NCI-H526 (cell line): ENCODE data around the gene SORBS2.
"Not testable (repeated sequence)": the region's sequence is repeated elsewhere in the genome, so short reads cannot be mapped to it uniquely, and the experiment has no call there.

Experiments used
- DNase-seq, 2 experiments: peaks; one replicate each; lab custom pipeline; 2025; lab: John Stamatoyannopoulos, UW

The SORBS2 gene

DNA sequence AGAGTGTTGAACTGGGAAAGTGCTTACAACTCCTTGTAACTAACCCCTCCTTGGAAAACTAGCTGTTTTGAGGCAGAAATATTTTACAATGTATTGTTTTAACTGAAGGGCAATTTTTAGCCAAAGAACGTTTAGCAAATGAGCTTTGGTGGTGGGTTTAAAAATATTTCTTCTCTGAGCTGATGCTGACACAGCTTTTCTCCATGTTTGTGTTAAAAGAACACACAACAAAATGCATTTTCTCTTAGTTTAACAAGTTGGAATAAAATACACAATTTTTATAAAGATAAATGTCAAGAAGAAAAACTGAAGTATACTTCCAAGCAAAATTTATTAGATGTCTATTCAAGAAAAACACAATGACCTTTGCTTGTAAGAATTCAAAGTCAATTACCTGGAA is 226.8 kb downstream of the SORBS2 start:
- DNase-seq, result no peak

DNA sequence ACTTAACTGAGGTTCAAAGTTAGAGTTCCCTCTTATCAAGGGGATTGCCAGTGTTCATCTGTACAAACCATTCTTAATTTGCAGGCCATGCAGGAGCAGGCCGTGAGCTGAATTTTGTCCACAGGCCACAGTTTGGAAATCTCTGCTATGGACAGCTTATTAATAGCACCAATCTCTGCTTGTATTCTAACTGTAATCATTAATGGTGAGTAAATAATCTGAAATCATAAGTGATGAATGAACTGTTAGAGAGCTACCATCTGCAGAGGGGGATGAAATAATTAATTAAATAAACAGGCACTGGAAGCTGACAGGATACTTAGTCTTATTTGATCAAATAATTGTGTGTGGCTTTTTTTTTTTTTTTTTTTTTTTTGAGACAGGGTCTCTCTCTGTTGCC is 228.2 kb downstream of the SORBS2 start:
- DNase-seq, result no peak

DNA sequence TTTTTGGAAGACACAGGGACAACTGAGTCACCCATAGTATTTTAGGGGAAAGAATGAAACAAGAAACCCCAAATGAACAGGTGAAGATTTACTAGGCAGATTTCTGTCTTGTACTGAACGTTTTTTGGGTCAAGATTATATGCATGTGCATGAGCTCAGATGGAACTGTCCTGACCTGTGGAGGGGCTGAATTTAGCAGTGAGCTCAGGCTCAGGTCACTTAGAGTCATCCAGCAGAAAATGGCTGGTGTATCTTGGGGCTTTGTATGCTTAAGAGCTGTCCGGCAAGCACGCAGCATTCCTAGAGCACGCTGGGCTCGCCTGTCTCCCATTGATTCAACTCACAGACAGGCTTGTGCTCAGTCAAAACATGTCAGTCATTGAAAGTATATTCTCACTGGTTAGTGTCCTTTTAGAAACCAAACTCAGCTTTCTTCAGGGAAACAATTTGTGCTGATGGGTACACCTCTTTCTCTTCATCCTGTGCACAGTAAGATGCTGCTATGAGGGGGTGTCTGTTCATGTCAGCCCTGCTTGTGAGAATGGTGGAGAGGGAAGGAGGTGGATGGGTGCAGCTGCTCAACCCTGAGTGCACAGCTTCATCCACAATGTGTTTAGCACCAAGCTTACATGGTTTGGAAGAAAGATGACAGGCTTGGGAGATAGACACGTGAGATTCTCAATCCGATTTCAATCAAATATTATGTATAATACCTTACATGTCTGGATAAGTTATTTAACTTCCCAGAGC is 229.2 kb downstream of the SORBS2 start:
- no peak for DNase-seq

- DNase-seq, result no peak
These were observed 231.3 kb downstream of the SORBS2 start for GRCh38 chr4:185580699-185581098.

- DNase-seq, result no peak
These were observed 233.7 kb downstream of the SORBS2 start for GRCh38 chr4:185578284-185578683.

DNA sequence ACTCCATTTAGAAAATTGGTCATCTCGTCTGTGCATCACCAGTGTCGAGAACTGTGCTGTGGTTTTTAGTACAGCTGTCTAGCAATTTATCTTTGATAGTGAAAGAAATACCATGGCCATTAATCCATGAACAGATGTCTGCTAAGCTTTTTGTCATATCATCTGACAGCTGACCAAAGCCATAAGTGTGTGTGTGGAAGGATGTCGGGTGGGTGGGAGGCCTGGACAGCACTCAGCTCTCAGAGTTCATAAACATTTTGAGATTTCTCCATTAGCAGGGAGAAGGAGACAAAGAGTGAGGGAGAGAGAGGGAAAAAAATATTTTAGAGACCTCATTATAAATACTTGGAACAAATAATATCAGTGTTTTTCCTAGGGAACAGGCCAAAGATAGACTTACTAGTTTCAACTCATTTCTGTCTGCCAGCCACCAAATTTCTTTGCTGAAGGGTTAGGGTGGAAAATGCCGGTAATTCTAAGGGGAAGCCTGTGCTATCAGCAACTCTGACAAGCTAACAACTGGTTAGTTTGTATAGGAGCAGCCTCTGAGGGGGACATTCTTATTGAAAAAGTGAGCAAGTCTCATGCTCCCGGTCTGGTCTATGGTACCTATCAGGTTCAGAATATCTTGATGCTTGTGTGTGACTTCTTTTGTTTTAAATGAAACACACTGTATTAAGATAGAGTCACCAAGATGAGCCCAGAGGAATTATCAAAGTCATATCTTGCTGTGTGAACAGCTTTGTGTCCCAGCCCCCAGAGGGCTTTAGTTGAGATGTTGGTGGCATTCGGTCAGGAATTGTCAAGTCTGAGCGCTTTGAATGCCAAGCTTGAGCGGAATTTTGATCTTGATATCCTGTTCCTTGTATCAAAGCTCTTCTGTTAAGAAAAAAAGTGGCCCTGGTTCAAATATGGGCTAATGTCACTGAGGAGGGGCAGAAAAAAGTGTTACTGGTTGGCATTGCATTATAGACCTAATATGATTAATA is 234.7 kb downstream of the SORBS2 start:
- no peak for DNase-seq

GRCh38 chr4:185576314-185576961 is 235.6 kb downstream of the SORBS2 start:
- no peak for DNase-seq

DNA sequence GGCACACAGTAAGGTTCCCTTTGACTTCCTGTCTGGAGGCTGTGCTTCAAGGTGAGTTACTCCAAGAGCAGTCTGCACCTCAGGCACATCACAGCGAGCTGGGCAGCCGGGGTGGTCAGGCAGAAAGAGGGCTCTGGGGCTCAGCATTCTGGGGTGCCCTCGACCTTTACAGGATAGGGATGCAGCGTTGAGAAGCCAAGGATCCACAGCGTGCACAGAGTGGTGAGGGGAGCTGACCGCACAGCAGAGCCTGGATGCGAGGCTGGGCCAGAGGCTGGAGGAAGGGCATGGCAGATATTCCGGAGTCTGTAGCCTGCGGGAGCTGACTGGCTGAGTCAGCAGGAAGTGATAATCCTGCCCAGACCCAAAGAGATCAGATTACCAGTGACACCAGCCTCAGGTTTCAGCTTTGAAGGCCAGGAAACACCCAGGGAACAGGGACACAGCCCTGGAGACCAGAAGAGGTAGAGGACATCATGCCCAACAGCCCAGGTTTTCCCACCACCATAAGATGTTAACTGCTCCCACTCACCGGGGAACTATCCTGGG is 238.3 kb downstream of the SORBS2 start:
- peak in 1 of 2 experiments; percentile 33 for DNase-seq

DNA sequence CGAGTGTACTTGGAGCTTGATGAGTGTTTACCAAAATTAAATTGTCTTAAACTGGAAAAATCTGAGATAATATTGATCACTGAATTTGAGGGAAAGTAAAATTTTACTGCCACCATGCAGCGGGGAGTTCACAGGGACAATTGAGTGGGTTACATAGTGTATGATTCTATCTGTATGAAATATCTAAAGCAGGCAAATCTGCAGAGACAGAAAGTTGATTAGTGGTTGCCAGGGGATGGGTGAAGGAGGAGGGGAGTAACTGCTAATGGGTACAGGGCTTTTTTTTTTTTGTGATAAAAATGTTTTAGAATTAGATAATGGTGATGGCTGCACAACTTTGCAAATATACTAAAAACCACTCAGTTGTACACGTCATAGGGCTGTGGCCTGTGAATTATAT is 241.3 kb downstream of the SORBS2 start:
- no peak for DNase-seq

GRCh38 chr4:185567381-185568376 is 244.3 kb downstream of the SORBS2 start:
- no peak for DNase-seq

DNA sequence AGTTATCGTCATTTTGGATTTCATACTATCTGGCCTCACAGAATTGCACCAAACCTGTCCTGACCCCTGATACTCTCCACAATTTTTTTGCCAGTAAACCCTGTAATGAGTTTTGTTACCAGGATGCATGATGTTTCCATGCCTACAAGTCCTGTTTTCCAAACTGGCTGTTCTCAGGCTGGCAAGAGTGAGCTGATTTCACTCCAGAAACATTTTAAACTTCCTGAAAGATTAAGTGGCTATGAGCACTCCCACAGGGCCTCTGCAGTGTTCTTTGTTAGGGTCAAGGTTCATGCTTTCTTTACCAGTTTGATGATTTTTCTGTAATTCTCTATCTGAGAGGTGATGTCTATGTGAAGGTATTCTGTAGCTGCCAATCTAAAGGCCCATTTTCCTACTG is 245.0 kb downstream of the SORBS2 start:
- no peak for DNase-seq

- DNase-seq, result no peak
These were observed 245.6 kb downstream of the SORBS2 start for GRCh38 chr4:185566425-185566824.

DNA sequence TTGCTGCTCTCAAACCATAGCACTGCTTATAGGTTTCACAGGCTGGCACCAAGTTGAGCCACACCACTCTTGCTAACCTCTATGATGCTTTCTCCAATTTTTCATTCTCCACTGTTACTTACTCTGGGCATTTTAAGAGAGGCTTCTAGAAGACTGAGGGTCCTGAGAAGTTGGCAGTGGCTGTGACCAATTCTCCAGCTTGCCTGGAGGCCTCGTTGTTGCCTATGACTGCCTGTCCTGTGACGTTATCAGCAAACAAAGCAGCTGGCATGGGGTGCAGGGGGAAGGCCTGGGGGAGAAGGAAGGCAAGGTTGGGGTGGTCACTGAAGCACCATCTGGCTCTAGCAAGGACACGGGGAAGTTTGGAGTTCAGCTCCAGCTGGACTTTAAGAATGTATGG is 246.3 kb downstream of the SORBS2 start:
- no peak for DNase-seq

DNA sequence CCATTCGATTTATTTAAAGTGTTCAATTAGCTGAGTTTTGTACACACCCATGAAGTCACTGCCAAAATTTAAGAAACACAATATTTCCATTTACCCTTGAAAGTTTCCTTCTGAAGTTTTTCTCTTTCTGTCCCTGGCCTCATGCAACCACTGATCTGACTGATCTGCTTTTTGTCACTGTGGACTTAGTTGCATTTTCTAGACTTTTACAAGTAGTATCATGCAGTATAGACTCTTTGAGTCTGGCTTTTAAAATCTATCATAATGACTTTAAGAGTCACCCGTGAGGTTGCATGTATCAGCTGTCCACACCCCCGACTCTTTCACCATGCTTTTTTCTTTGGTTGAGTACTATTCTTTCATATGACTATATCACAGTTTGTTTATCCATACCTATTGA is 247.6 kb downstream of the SORBS2 start:
- DNase-seq, result no peak

DNA sequence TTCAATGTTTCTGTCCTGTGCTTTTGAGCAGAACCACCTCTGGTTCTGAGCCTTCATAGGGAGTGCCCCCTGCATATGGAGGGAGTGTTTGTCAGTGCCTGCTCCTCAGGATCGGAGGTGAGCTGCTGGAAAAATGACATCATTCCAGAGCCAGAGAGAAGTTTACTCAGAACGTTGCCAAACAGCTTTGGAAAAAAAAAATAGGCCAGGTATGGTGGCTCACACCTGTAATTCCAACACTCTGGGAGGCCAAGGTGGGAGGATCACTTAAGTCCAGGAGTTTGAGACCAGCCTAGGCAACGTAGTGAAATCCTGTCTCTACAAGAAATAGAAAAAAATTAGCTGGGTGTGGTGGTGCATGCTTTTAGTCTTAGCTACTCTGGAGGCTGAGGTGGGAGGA is 249.5 kb downstream of the SORBS2 start:
- no peak for DNase-seq

DNA sequence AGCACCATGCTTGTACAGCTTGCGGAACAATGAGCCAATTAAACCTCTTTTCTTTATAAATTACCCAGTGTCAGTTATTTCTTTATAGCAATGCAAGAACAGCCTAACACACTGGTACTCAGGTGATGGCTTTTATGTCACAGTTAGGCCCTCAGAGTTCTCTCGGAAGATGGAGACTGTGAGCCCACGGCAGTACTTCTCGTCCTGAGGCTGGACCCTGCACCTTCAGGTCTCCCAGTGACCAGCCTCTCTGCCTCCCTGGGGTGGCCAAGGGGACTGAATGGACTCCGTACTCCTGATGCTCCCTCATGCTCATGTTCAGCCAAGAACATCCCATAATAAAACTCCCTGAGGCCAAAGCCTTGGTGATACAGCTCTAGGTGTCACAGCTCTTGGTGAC is 251.7 kb downstream of the SORBS2 start:
- no peak for DNase-seq

DNA sequence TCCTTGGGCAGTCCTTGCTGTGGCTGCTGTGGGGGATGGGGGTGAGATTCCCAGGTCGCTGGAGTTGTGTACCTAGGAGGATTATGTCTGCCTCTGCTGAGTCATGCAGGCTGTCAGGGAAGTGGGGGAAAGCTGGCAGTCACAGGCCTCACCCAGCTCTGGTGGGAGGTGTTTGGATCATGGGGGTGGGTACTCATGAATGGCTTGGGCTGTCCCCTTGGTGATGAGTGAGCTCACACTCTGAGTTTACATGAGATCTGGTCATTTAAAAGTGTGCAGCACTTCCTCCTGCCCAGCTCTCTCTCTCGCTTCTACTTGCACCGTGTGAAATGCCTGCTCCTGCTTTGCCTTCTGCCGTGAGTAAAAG is 252.1 kb downstream of the SORBS2 start:
- DNase-seq, result no peak

DNA sequence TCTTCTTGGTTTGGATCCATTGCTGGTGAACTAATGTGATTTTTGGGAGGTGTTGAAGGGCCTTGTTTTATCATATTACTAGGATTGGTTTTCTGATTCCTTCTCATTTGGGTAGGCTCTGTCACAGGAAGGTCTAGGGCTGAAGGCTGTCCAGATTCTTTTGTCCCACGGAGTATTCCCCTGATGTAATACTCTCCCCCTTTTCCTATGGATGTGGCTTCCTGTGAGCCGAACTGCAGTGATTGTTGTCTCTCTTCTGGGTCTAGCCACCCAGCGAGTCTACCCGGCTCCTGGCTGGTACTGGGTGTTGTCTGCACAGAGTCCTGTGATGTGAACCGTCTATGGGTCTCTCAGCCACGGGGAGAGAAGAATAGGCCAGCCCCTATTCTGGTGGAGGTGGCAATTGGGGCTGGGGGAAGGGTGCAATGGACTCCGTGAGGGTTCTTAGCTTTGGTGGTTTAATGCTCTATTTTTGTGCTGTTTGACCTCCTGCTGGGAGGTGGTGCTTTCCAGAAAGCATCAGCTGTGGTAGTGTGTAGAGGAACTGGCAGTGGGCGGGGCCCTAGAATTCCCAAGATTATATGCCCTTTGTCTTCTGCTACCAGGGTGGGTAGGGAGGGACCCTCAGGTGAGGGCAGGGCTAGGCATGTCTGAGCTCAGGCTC is 252.6 kb downstream of the SORBS2 start:
- DNase-seq, result not testable (repeated sequence)

- no peak for DNase-seq
These were observed 257.4 kb downstream of the SORBS2 start for GRCh38 chr4:185554365-185555126.

DNA sequence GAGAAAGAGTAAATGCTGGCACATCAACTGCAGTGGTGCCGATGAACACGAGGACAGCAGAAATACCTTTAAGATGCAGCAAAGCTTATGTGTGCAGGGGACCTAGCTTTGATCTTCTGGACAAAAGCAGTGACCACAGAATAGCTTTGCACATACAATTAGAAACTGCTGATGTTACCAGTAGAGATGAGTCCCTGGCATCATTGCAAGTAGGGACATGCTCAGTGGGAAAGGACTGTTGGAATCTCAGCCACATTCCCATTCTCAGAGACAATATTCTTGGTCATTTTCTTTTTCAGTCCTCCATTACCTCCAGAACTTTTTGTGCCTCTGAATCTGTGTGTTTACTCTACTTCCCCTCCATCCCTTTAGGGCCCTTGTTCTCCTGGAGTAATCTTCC is 259.7 kb downstream of the SORBS2 start:
- DNase-seq, result no peak
